IPS-NIHi7 (cell line): Measurements from ENCODE around the gene PRKAR2A.
"Not testable (repeated sequence)": the region's sequence is repeated elsewhere in the genome, so short reads cannot be mapped to it uniquely, and the experiment has no call there.

ENCODE experiments used
- DNase-seq: peaks from one replicate; pipeline ENCODE4 v3.0.0; 2012; ENCODE audit warnings: mixed read lengths; ENCODE audit errors: extremely low spot score

The PRKAR2A gene

DNA sequence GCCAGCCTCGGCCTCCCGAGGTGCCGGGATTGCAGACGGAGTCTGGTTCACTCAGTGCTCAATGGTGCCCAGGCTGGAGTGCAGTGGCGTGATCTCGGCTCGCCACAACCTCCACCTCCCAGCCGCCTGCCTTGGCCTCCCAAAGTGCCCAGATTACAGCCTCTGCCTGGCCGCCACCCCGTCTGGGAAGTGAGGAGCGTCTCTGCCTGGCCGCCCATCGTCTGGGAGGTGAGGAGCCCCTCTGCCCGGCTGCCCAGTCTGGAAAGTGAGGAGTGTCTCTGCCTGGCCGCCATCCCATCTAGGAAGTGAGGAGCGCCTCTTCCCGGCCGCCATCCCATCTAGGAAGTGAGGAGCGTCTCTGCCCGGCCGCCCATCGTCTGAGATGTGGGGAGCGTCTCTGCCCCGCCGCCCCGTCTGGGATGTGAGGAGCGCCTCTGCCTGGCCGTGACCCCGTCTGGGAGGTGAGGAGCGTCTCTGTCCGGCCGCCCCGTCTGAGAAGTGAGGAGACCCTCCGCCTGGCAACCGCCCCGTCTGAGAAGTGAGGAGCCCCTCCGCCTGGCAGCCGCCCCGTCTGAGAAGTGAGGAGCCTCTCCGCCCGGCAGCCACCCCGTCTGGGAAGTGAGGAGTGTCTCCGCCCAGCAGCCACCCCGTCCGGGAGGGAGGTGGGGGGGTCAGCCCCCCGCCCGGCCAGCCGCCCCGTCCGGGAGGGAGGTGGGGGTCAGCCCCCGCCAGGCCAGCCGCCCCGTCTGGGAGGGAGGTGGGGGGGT lies 113.7 kb downstream of the PRKAR2A start:
- DNase-seq, result not testable (repeated sequence)

DNA sequence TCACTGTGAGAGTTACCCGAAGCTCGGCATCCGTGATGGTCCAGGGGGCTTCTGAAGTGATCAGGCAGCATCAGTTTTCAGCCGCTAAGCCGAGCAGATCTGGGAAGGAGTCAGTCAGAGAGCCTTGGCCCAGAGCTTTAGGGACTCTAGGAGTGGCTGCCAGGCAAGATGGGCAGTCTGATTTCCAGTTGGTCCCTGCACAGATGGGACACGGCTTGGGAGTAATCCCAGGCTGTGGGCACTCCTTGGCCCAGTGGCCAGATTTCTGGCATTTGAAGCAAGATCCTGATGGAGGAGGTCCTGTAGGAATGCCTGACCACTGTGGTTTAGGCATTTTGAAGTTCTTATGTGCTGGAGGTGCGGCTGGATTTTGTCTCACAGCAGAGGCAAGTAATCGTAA lies 120.2 kb downstream of the PRKAR2A start:
- no peak for DNase-seq

DNA sequence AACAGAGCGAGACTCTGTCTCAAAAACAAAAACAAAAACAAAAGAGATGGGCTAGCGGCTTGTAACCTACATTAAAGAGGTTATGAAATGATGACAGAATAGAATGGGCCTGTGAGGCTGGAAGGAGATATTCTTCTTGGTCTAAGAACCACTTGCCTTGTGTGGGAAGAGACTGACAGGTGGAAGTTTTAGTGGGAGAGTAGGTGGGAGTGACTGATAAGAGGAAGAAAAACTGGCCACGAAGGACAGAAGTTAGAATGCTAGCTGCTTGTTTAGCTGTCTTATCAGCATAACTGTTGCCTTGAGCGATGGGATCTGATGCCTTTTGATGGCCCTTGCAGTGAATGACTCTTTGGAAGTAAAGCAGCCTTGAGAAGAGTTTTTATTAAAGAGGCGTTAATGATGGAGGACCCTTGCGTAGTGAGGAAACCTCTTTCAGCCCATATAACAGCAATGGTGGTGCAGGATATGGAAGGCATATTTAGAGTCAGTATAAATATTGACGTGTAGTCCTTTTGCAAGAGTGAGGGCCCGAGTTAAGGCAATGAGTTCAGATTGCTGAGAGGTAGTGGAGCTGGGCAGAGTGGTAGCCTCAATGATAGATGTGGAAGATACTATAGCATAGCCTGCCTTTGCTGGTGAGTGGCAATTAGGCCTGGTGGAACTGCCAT lies 122.4 kb downstream of the PRKAR2A start:
- DNase-seq, result not testable (repeated sequence)

DNA sequence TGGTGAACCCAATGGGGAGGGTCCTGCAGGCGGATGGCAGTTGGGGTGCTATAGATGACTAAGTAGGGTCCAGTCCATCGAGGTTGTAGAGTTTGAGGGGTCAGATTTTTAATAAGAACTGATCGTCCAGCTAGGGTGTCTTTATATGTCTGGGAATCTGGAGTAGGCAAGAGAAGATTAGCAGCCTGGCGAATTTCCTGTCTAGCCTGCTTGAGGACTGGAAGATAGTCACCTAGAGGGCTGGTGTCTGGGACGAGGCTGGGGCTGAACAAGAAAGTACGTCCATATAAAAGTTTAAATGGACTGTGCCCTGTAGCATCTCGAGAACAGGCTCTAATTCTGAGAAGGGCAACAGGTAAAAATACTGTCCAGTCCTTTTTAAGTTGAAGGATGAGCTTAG lies 123.9 kb downstream of the PRKAR2A start:
- DNase-seq, result no peak

DNA sequence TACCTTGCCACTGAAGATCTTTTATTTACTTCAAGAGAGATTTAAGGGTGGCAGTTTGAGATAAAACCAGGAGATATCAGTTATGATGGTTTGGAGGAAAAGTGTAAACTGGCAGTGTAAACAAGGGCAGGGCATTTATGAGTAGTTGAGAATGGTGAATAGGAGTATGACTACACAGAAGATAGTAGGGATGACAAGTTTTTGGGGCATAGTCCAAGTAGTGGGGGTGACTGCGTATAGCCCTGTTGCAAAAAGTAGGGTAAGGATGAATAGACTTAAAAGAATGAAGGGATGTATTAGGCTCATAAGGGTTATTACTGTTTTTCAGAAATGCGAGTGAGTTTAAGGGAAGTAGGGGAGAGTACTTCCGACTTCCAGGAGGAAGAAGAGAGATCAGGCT lies 124.4 kb downstream of the PRKAR2A start:
- not testable (repeated sequence) for DNase-seq

DNA sequence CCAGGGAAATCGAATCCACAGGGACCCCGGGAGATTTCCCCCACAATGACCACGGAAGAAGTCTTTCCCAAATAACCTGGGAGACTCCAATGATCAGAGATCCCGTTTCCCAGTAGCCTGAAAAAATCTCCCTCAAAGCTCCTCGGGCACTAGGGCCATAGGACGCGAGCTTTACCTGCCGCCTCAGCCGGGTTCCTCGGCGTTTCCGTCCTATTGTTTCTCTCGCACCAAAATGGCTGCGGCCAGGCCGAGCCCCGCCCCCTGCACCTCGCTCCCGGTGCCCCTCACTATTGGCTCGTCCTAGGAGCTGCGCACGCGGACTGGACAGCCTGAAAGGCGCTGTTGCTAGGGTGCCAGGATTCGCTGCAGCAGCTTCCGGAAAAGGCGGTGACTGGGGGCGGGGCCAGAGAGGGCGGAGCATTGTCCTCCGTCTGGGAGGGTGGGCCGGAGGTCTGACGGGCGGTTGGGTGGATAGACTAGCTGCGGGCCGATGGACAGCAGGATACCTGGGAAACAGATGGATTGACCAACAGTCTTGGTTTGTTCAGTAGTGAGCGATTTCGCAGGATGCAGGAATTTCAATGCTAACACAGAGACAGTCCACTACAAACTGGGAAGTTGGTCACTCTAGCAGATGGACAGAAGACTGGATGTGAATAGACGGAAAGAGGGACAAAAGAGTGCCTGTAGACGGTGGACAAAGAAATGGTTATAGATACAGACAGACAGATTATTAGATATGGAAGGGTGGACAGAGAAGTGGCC lies 130.5 kb downstream of the PRKAR2A start, which contains the start of gene IP6K2:
Gene IP6K2, minus strand, starts transcription at position 240 of the 765 bp plus-strand sequence. CDS start 21,930 bp downstream, outside the sequence.
- DNase-seq, result peak; percentile 99

DNA sequence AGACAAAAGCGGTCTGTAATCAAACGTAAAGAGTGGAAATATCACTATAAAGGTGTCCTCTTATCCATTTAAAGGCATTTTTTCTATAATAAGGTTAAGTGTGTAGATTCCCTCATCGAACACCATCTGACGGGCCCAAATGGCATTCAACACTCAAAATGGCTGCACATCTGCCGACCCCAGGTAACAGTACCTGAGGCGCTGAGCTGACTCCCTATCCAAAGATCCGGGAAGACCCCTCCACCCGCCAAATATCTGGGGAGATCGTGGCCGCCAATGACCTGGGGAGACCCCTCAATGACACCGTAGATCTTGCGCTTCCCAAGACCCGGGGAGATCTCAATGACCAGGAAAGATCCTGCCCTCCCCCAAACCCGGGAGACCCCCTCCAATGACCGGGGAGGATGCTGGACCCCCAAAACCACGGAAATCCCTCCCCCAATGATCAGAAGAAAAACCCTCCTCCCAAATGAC lies 131.1 kb downstream of the PRKAR2A start:
- peak; percentile 31 for DNase-seq

DNA sequence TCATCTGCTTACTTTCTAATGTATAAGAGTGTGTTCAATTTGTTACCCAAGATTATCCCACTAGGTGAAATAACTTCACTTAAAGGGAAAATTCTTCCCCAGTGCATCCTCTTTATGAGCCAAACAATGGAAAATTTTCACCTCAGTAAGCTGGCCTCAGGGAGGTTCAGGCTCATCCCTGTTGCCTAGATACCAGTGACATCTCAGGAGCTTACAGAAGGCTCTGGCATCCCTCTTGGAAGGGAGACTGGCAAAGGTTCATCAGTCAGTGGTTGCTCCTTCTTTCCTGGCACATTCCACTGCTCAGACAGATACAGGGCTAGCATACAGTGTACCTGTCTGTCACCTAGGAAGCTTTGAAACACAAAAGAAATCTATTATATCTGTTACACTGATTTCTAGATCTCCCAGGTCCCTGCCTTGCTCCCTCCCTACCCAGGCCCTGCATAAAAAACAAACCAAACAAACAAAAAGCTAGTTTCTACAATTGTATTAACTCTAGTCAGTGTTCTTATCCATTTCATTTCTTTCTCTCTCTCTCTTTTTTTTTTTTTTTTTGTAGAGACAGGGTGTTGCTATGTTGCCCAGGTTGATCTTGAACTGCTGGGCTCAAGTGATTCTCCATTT lies 132.4 kb downstream of the PRKAR2A start:
- no peak for DNase-seq

DNA sequence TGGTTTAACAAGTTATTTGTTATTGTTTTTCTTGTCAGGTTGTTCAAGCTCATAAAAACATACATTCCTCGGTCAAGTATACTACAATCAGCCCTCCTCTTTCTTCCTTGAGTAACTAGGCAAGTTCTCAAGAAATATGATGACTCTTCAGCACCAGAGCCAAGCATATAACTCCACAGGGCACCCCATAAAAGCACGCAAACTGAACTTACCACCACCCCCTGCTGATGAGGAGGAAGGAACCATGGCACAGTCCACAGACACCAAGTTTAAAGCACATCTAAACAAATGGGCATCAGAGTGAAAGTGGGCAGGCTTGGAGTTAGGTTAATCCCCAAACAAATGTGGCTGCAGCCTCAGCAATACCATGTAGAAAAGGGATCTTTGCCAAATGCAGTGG lies 135.9 kb downstream of the PRKAR2A start:
- no peak for DNase-seq

DNA sequence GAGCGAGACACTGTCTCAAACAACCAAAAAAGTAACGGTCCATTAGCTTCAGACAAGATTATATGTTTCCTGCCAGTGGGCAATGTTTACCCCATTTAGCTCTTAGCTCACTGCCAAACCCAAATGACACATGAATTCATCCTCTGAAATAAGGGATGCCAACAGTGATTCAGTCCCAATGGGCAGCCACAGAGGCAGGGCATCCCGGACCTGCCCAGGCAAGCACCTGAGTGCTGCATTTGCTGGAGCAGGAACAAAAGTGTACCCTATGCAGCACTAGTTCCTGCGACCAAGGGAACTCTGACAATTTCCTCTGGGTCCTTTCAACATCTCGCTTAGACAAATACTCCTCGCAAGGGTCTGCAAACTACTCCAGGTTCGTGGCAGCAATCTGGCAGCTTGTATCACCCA lies 138.6 kb downstream of the PRKAR2A start:
- no peak for DNase-seq

DNA sequence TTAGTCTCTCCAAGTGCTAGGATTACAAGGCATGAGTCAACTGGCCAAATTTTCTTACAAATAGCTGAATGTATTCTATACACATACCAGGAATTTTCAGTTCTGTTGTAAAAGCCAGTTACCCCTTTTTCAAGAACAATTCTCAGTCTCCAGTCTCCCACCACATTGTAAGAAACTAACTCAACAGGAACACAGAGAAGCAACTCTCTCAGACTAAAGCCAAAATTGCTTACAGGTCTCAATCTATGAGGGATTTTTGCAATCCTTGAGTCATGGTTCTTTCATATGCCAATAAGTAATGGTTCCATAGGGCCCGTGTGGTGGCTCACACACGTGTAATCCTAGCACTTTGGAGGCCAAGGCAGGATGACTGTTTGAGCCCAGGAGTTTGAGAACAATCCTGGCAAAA lies 139.2 kb downstream of the PRKAR2A start:
- no peak for DNase-seq

DNA sequence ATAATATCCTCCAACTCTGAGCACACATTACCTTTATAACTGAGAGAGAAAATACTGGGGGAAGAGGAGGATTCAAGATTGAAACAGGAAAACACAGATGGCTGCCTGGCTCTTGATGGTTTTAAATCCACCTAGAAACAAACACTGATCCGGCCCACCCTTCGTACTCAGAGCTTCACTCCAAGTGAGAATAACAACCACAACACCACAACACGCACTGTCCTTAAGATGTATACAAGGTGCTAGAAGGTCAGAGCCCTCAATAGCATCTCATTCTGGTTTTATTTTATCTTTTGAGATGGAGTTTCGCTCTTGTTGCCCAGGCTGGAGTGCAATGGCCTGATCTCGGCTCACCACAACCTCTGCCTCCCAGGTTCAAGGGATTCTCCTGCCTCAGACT lies 140.5 kb downstream of the PRKAR2A start:
- no peak for DNase-seq

DNA sequence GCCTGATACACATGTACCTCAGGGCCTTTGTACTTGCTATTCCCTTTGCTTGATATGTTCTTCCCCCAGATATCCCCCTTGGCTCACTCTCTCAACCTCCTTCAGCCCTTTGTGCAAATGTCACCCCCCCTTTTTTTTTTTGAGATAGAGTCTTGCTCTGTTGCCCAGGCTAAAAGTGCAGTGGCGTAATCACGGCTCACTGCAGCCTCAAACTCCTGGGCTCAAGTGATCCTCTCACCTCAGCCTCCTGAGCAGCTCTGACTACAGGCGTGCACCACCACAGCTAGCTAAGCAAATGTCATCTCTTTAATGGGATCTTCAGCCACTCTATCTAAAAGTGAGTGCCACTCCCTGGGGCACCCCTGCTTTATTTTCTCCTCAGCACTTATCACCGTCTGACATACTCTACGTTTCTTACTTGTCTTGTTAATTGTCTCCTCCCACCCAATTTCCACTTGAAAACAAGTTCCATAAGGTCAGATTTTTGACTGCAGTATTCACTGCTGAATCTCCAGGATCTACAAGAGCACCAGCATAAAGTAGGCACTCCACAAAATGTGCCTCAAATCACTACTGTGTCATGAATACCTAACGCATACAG lies 145.3 kb downstream of the PRKAR2A start:
- no peak for DNase-seq

DNA sequence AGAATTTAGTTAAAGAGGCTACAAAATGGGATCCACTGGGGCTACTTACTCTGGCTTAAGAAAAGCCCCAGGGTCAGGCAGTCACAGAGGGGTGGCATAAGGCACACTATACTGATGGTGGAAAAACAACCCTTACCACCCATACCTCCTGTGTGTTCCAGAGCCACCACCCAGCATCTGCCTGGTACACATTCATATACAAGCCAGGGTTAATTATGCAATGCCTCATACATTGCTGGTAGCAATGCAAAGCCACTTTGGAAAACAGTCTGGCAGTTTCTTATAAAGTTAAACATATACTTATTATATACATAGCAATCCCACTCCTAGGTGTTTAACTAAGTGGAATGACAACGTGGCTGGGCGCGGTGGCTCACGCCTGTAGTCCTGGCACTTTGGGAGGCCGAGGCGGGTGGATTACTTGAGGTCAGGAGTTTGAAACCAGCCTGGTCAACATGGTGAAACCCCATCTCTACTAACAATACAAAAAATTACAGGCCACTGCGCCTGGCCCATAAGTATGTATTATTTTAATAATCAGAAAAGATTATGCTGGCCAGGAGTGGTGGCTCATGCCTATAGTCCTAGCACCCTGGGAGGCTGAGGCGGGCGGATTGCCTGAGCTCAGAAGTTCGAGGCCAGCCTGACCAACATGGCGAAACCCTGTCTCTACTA lies 146.8 kb downstream of the PRKAR2A start:
- DNase-seq, result no peak

DNA sequence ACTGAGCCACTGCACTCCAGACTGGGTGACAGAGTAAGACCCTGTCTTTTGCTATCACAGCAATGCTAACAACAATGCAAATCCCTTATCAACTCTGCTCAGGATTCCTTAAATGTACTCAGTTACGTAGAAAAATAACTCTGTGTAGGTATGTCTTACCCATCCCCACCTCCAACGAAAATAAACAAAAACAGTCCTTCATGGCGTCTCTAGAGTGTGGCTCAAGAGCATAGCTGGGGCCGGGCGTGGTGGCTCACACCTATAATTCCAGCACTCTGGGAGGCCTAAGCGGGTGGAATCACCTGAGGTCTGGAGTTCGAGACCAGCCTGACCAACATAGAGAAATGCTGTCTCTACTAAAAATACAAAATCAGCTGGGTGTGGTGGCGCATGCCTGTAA lies 148.8 kb downstream of the PRKAR2A start:
- no peak for DNase-seq

DNA sequence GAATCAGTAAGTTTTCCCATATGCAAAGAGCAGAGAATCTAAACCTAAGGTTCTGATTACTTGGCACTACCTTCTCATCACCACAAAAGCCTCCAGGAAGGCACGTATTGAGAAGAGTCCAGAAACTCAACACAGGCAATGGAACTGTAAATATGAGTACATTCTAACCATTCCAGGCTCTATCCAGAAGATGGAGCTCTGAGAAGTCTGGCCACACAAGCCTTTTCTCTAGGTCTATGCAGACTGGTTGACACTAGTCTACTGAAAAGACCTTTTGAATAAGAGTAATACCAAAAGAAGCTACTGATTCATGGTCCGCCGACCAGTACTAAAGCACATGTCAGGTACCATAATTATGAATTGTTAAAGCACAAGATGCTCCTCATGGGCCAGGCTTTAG lies 149.7 kb downstream of the PRKAR2A start:
- no peak for DNase-seq

DNA sequence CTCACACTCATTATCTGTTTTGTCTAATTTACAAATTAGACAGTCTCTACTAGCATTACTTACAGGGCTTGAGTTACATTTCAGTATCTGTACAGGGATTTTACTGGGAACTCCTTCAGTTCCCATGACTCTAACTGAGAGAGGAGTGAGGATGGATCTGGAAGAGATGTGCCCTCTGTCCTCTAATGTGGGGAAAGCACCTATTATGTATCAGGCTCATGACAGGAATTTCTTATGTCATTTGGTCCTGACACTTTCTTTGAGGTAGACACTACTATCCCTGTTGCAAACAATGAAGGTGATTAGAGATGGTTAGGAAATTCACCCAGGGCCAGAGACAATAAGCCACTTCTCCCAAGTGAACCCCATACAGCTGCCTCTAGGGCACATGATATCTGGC lies 151.1 kb downstream of the PRKAR2A start:
- no peak for DNase-seq
